Upper lobe of left lung (tissue), 4 donors: ENCODE results near the gene UGT2B10.

ENCODE experiments used
- CTCF ChIP-seq, 6 experiments: fragments of 450-650 bp in 4 of 6; fragments of 200-600 bp in 2 of 6; sonication (generic) in 2 of 6; IDR thresholded peaks; one replicate each; pipeline ENCODE4 v1.5.1; 2016 to 2019; ENCODE audit warnings: antibody characterized with exemption in 6 of 6
- EP300 ChIP-seq, 4 donors: sonication (generic); formaldehyde crosslinking; IDR thresholded peaks; one replicate each; pipeline ENCODE4 v1.5.1; 2017; ENCODE audit warnings: antibody characterized with exemption in 4 of 4, control low read depth in 2 of 4
- POLR2A ChIP-seq, 4 donors: fragments of 450-650 bp; IDR thresholded peaks; one replicate each; pipeline ENCODE4 v1.5.1; 2016 to 2017; ENCODE audit warnings: antibody characterized with exemption in 4 of 4, mild to moderate bottlenecking in 2 of 4
- POLR2AphosphoS5 ChIP-seq, 2 donors: sonication (generic); formaldehyde crosslinking; IDR thresholded peaks; one replicate each; pipeline ENCODE4 v1.5.1; 2017; ENCODE audit warnings: antibody characterized with exemption in 2 of 2

- TF ChIP-seq CTCF (IDR thresholded peaks at IDR 0.05) = no peak
- TF ChIP-seq POLR2AphosphoS5 (IDR thresholded peaks at IDR 0.05) = no peak
- no peak for TF ChIP-seq POLR2A (IDR thresholded peaks at IDR 0.05)
- no peak for TF ChIP-seq EP300 (IDR thresholded peaks at IDR 0.05)
Observed at GRCh38 chr4:68877555-68877954, 61.8 kb downstream of the UGT2B10 start.
